ENCODE results near the gene GABRR3. TPM values are rescaled to one million over a fixed set of nuclear protein-coding genes. Genes with fewer than 3 reads are reported as not detected.

GABRR3 gene
- not detected in 2 replicates for total RNA-seq

GRCh38 chr3:98035208-98035607 lies at the start of gene GABRR3:
TSS of gene GABRR3 (minus strand) at chr3:98035315. CDS start at chr3:98034987, 328 bp downstream.

DNA sequence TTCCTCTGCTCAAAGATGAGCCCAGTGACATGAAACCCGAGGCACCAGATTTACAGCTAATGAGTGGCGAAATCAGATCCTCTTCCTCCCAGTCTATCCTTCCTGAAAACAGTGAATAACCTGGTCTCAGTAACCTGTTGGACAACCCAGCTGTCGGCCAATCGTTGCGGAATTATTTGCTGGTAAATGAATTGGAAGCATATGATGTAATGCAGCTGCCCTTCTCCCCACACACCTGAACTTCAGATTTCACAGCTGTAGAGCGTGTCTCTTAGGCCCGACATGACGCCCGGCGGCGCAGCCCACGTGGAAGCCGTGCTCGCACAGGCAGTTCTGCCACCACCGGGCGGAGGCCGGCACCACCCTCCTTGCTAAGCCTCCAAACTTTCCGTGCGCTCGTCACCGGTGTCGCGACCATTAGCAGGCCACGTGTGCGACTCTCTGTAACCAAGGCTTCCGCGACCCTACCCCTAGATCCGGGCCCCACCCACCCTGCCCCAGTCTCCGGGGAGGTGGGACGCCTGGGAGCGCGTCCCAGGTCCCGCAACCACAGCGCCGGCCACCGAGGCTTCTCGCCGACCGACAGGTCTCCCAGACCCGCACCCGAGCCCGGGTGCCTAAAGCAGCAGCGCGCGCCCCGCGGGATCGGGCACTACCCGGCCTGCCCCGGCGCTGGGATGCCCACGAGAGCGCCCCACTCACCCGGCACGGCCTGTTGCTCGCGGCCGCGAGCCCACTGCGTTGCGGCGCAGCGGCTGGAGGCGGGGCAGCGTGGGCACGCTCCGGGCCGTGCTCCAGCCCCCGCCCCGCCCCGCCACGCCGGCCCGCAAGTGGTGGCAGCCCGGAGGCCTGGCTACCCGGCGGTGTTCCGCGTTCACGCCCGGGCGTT lies 63.2 kb downstream of the GABRR3 start, which contains the start of gene RIOX2:
Gene RIOX2 (minus strand): TSS at position 753 of the 889 bp plus-strand sequence. CDS start 4,838 bp downstream, outside the sequence.

Other genes with a start within 250 kb of the GABRR3 start
- 18.8 and 21.0 TPM in 2 replicates for gene CRYBG3, start 213.3 kb downstream of the GABRR3 start, total RNA-seq
- gene RIOX2, start 62.9 kb downstream of the GABRR3 start, total RNA-seq = 26.1 and 27.3 TPM in 2 replicates
- gene OR5AC2, start 51.9 kb upstream of the GABRR3 start, total RNA-seq = not detected in 2 replicates
- gene OR5H1, start 95.4 kb upstream of the GABRR3 start, total RNA-seq = not detected in 2 replicates
- gene OR5H14, start 112.2 kb upstream of the GABRR3 start, total RNA-seq = not detected in 2 replicates
- not detected in 2 replicates for gene OR5H15, start 131.4 kb upstream of the GABRR3 start, total RNA-seq
- gene OR5H6, start 228.9 kb upstream of the GABRR3 start, total RNA-seq = not detected in 2 replicates
- not detected in 2 replicates for gene OR5H2, start 247.2 kb upstream of the GABRR3 start, total RNA-seq